NT2/D1 (cell line): ENCODE data around the gene ZC3H14.

Experiments used
- DNase-seq: peaks from one replicate; pipeline ENCODE4 v3.0.0-alpha.2; 2011; ENCODE audit warnings: low read depth, low spot score
- H3K27me3 ChIP-seq: 2 replicates; pipeline ENCODE4 v1.6.0; 2011; ENCODE audit warnings: mild to moderate bottlenecking; ENCODE audit not compliant: insufficient read length, insufficient read depth
- H3K36me3 ChIP-seq: 2 replicates; pipeline ENCODE4 v1.6.1; 2011; ENCODE audit warnings: mild to moderate bottlenecking, low read length, mixed read lengths; ENCODE audit not compliant: insufficient read depth, insufficient read length
- H3K4me1 ChIP-seq: 2 replicates; pipeline ENCODE4 v1.5.1; 2011; ENCODE audit not compliant: insufficient read depth, insufficient read length
- H3K4me3 ChIP-seq: 2 replicates; pipeline ENCODE4 v1.5.1; 2011; ENCODE audit warnings: low read depth; ENCODE audit not compliant: insufficient read length
- H3K9ac ChIP-seq: 2 replicates; pipeline ENCODE4 v1.6.0; 2011; ENCODE audit warnings: low read depth; ENCODE audit not compliant: insufficient read length
- H3K9me3 ChIP-seq: 2 replicates; pipeline ENCODE4 v1.5.1; 2011; ENCODE audit warnings: mild to moderate bottlenecking, low read length; ENCODE audit not compliant: insufficient read depth
- SUZ12 ChIP-seq: IDR thresholded peaks from 2 replicates; pipeline ENCODE4 v1.6.1; 2011; ENCODE audit not compliant: insufficient read length, insufficient read depth; ENCODE audit errors: extremely low read depth
- YY1 ChIP-seq: IDR thresholded peaks from 2 replicates; pipeline ENCODE4 v1.6.1; 2011; ENCODE audit not compliant: insufficient read length, insufficient read depth
- ZNF274 ChIP-seq: IDR thresholded peaks from 2 replicates; pipeline ENCODE4 v1.6.1; 2011; ENCODE audit warnings: mild to moderate bottlenecking, low read depth, low read length

Gene ZC3H14

DNA sequence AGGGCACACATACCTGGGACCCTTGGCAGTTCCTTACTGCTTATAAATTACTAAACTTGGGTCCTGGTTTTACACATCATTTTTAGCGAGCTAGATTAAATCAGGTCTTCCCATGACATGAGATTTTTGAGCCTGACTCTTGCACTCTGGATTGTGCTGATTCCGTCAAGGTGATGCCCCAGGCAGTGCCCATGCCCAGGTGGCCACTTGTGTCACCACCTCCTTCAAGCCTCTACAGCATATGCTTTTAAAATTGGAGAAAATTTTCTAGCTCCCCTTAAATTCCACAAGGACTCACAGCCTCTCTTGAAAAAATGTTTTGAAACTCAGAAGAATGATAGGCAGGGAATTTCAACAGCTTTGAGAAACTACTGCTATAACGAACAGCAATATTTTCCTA, 17.6 kb upstream of the ZC3H14 start:
- Histone ChIP-seq H3K4me1 (no peaks in the 10 kb centered on the region), H3K36me3 (peaks cover 28% of the 10 kb centered on the region), H3K27me3 (no peaks in the 10 kb centered on the region), H3K9ac (no peak overlapping the region), H3K9me3 (no peaks in the 10 kb centered on the region), H3K4me3 (no peak overlapping the region)
- no peak for DNase-seq
- TF ChIP-seq YY1, result no peak
- TF ChIP-seq ZNF274, result no peak
- no peak for TF ChIP-seq SUZ12

DNA sequence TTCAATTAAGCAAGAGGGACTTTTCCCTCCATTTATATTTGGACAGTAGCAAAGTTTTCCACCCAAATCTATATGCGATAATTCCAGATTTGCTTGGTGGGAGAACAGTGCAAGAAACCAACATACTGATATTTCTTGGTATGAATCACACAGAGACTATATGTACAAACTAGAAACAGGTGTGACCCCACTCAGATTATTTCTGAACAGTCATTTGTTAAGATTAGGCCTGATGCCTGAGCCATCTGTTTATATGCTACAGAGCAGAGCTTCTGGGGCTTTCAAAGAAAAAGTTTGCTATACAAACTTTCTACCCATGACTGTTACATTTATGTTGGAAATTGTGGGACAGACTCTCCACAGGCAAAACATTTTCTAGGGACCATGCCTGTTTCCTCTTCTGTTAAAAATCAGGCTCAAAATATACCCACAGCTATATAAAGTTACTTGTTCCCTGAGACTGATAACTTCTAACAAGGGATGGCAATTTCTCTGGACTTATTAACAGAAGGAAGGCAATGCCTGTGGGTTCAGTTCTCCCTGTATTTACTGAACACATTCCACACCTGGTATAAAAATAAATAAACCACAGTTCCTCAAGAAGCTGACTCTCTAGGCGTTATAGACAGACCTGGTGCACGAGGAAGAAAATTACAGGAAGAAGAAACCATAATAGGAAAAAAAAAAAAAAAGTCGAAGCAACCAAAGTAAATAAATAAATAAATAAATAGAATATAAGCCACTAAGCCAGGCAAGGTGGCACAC, 16.0 kb upstream of the ZC3H14 start:
- H3K9ac ChIP-seq, result no peak overlapping the region
- no peak for TF ChIP-seq YY1
- H3K36me3 ChIP-seq, result peaks cover 30% of the 10 kb centered on the region
- DNase-seq, result no peak
- no peak overlapping the region for H3K4me3 ChIP-seq
- H3K9me3 ChIP-seq, result no peaks in the 10 kb centered on the region
- H3K27me3 ChIP-seq, result peaks cover under 1% of the 10 kb centered on the region
- H3K4me1 ChIP-seq, result no peaks in the 10 kb centered on the region

DNA sequence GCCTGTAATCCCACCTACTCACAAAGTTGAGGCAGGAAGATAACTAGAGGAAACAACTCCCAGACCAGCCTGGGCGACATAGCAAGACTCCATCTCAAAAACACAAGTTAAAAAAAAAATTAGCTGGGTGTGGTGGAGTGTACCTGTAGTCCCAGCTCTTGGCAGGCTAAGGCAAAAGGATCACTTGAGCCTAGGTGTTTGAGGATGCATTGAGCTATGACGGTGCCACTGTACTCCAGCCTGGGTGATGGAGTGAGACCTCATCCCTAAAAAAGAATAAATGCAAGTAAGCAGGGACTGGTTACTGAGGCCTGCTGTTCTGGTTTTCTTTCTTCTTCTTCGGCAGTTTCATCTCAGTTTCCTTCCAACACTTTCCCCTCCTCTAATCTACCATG, 15.5 kb upstream of the ZC3H14 start:
- no peak overlapping the region for H3K9ac ChIP-seq
- no peak overlapping the region for H3K4me3 ChIP-seq

DNA sequence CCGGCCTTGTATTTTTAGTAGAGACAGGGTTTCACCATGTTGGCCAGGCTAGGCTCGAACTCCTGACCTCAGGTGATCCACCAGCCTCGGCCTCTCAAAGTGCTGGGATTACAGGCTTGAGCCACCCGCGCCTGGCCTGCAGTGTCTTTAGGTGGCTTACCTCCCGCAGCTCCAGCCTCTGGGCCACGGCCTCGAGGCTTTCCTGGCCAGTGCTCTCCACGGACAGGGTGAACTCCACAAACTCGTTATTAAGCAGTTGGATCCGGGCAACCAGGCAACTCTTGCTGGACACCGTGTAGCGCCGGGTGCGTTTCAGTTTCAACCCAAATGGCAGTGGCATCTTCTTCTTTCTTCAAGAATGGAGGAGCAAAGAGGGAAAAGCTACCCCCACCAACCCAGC, 12.8 kb upstream of the ZC3H14 start:
- H3K4me1 ChIP-seq, result no peaks in the 10 kb centered on the region
- no peaks in the 10 kb centered on the region for H3K9me3 ChIP-seq
- H3K9ac ChIP-seq, result no peak overlapping the region
- no peak for TF ChIP-seq ZNF274
- no peak for TF ChIP-seq SUZ12
- TF ChIP-seq YY1, result no peak
- no peak for DNase-seq
- H3K4me3 ChIP-seq, result no peak overlapping the region
- peaks cover 30% of the 10 kb centered on the region for H3K36me3 ChIP-seq
- H3K27me3 ChIP-seq, result peaks cover 25% of the 10 kb centered on the region

More for the DNA sequence above, 15.5 kb upstream of the ZC3H14 start:
- no peaks in the 10 kb centered on the region for H3K4me1 ChIP-seq
- H3K9me3 ChIP-seq, result no peaks in the 10 kb centered on the region
- H3K27me3 ChIP-seq, result peaks cover 5% of the 10 kb centered on the region
- no peak for TF ChIP-seq YY1
- no peak for TF ChIP-seq ZNF274
- TF ChIP-seq SUZ12, result no peak
- DNase-seq, result no peak
- H3K36me3 ChIP-seq, result peaks cover 30% of the 10 kb centered on the region

DNA sequence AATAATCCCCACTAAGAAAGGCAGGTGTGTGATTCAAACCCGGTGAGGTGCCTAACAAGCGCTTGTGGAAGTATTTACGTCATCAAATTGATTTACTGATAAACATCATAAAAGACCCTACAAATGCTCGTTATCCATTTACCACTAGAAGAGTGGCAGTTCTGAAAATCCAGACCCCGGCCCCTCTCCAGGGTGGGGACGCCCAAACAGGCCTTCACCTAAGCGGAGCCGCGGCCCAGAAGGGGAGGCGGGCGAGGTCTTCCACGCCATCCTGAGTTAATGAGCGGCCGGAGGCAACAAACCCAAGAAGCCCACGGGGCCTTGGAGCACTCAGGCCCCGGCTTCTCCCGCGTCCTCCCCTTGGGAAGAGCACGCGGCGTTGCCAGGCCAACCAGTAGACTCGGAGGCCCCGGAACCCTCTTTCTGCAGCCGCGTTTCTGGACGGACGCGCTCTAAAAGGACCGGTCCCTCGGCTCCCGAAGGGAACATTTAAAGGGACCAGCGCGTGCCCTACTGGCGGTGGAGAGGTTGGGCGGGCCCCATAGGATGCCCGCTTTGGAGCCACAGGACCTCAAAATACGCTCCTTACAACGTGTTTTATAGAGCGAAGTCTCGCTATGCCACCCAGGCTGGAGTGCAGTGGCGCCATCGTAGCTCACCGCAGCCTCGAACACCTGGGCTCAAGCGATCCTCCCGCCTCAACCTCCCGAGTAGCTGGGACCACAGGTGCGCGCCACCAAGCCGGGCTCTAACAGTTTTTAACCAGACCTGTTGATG, 11.6 kb upstream of the ZC3H14 start:
- Histone ChIP-seq H3K27me3 (peaks cover 29% of the 10 kb centered on the region), H3K9ac (peak overlapping the region; percentile 79)
- DNase-seq, result no peak

DNA sequence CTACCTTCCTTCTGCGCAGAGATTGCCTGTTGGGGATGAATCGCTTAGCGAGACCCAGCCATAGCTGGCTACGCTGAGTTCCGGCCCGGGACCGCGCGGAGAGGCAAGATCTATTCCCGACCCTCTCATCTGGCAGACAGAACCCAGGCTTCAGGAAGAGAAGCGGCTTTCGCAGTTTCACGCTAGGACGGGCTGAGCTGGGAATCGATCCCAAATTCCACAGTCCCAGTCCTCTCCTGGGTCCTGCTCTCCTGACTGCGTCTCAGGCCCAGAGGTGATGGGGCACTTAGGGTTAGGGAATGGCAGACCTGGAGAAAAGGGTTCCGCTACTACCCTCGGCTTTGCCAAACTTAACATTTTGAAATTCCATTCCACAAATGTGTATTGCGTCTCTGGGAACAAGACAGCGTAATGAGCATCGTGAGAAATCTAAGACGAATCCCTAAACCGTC, 10.8 kb upstream of the ZC3H14 start:
- Histone ChIP-seq H3K9ac (peak overlapping the region; percentile 79), H3K4me1 (no peaks in the 10 kb centered on the region), H3K4me3 (peak overlapping the region; percentile 73), H3K36me3 (peaks cover 21% of the 10 kb centered on the region), H3K27me3 (peaks cover 29% of the 10 kb centered on the region), H3K9me3 (no peaks in the 10 kb centered on the region)
- no peak for DNase-seq
- TF ChIP-seq SUZ12 (no peak), ZNF274 (no peak), YY1 (no peak)

More for the DNA sequence above, 11.6 kb upstream of the ZC3H14 start:
- H3K9me3 ChIP-seq, result no peaks in the 10 kb centered on the region
- peaks cover 25% of the 10 kb centered on the region for H3K36me3 ChIP-seq
- H3K4me3 ChIP-seq, result peak overlapping the region; percentile 73
- no peaks in the 10 kb centered on the region for H3K4me1 ChIP-seq
- TF ChIP-seq YY1 (no peak), ZNF274 (no peak), SUZ12 (no peak)

DNA sequence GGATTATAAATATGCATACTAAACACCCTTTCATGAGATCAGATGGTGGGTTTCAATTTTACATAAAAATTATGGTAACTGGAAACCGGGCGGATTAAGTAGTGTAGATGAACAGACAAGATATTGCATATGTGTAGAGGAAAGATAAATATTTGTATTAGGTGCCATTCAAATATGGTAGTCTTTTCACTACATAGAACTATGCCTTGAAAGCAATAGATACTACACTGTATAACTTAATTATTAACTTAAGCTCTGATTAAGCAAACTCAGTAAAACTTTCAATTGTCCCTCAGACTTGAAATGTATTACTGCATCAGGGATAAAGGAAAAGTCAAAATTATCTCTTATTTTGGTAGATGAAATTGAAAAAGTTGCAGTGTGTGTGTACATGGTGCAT, 10.0 kb upstream of the ZC3H14 start:
- no peak for DNase-seq
- no peak overlapping the region for H3K4me3 ChIP-seq
- H3K27me3 ChIP-seq, result peaks cover 29% of the 10 kb centered on the region
- no peak overlapping the region for H3K9ac ChIP-seq
- H3K4me1 ChIP-seq, result no peaks in the 10 kb centered on the region
- no peaks in the 10 kb centered on the region for H3K9me3 ChIP-seq
- H3K36me3 ChIP-seq, result peaks cover 16% of the 10 kb centered on the region
- no peak for TF ChIP-seq YY1
- TF ChIP-seq ZNF274, result no peak
- TF ChIP-seq SUZ12, result no peak
